SIG-M5 treated with dmso at 0.1 percent for 504 hours (cell line): ENCODE measurements around the gene NEMP1.
"Not testable (repeated sequence)": the region's sequence is repeated elsewhere in the genome, so short reads cannot be mapped to it uniquely, and the experiment has no call there.

Experiments used
- DNase-seq: peaks from one replicate; lab custom pipeline; 2025; ENCODE audit not compliant: unreplicated experiment; lab: John Stamatoyannopoulos, UW

NEMP1 gene

DNA sequence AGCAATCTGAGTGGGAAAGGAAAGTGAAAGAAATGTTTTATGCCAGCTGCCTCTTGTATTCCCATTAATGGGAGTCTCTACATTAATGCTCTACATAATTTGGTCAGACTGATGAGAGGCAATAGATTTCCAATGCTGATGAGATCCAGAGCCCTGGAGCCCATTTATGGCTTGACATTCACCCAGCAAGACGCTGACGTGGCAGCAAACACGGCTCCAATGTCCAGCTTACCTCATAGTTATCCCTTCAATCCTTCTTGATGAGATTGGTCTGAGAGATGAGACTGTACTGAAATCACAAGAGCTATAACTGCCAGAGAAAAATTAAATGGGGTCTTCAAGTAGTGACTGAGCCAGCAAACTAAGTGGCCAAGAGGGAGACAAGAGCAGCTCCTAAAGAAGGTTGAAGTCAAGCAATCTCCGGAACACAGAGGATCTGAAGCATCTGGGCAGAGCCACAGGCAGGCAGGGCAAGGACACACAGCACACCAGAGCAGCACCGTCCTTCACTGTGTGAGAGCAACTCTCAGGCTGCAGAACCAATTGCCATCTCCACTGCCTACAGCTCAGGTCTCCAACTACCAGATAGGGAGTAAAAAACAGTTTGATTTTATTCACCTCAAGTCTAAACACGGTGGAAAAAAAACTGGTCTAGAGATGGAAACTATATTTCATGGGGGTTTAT lies 21.4 kb downstream of the NEMP1 start:
- no peak for DNase-seq

DNA sequence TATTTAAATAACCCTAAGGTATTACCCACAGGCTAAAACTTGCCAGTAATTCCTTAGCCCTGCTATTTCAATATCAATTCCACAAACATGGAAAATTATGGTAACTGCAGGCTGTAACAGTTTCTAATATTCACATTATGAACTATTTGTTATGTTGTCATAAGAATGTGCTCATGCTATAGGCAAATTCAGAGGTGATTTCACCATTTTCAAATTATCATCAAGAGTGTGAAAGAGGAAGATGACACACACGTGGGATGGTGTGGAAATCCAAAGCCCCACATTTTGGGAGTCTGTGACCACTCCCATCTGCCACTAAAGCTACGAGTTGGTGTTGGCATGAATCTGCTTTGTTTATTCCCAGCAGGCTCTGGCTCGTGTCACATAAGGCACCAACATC lies 22.8 kb downstream of the NEMP1 start:
- peak; percentile 58 for DNase-seq

DNA sequence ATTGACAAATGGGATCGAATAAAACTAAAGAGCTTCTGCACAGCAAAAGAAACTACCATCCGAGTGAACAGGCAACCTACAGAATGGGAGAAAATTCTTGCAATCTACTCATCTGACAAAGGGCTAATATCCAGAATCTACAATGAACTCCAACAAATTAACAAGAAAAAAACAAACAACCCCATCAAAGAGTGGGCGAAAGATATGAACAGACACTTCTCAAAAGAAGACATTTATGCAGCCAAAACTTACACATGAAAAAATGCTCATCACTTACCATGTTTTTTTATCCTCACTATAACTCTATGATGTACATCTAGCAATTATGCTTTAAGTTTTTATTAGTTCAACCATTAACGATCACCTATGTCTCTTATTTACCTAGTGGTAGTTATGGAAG lies 24.7 kb downstream of the NEMP1 start:
- DNase-seq, result not testable (repeated sequence)

DNA sequence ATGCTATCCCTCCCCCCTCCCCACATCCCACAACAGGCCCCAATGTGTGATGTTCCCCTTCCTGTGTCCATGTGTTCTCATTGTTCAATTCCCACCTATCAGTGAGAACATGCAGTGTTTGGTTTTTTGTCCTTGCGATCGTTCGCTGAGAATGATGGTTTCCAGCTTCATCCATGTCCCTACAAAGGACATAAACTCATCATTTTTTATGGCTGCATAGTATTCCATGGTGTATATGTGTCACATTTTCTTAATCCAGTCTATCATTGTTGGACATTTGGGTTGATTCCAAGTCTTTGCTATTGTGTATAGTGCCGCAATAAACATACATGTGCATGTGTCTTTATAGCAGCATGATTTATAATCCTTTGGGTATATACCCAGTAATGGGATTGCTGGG lies 25.4 kb downstream of the NEMP1 start:
- not testable (repeated sequence) for DNase-seq

DNA sequence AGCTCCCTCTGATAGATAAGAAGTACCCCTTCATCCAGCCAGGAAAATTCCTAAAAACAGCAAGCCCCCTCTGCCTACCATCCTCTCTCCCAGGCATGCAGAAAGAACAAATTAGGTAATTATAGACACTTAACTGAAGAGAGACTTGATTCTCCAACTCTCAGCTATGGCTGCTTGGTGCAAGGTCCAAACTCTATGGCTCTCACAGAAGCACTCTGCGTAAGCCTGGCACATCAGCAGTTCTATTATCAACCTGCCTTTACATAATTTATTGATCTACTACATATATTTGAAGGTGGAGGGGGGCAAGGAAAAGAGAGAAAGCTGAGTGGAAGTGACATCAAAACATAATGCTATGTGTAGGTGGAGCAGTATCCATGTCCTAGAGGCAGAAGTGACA lies 27.6 kb downstream of the NEMP1 start:
- DNase-seq, result no peak

DNA sequence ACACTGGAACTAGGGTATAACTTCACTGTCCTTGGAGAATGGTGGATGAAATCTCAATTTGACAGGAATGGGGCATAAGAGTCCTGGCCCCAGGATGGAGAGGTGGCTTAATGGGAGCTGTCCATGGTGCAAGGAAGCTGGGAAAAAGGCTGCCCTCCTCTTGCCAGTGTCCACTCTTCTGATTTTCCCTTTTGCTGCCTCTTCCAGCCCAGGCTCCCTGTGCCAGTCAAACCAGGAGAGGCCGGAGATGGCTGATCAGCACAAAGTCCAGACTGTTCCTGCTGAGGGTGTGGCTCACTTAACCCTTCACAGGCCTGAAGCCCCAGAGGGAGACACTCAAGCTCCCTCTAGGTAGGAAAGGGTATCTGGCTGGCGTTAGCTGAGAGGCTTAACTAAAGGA lies 28.7 kb downstream of the NEMP1 start, which contains the start of gene MYO1A:
Gene MYO1A (minus strand): TSS at position 240 of the 400 bp plus-strand sequence. CDS start 1,806 bp downstream, outside the sequence.
- DNase-seq, result no peak

DNA sequence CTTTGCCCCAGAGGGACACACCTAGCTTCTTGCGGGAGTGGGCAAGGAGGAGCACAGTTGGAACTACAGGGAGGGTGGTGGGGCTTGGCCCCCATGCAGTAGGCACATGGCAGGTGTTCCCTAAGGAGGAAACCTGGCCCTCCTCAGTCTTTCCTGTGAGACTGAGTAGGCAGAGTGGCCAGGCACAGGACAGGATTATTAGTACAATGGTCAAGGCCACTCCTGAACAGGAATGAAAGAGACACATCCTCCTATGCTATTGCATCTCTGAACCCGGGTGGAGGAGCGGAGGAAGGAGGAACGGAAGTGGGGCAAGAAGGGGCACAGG lies 29.5 kb downstream of the NEMP1 start:
- no peak for DNase-seq

DNA sequence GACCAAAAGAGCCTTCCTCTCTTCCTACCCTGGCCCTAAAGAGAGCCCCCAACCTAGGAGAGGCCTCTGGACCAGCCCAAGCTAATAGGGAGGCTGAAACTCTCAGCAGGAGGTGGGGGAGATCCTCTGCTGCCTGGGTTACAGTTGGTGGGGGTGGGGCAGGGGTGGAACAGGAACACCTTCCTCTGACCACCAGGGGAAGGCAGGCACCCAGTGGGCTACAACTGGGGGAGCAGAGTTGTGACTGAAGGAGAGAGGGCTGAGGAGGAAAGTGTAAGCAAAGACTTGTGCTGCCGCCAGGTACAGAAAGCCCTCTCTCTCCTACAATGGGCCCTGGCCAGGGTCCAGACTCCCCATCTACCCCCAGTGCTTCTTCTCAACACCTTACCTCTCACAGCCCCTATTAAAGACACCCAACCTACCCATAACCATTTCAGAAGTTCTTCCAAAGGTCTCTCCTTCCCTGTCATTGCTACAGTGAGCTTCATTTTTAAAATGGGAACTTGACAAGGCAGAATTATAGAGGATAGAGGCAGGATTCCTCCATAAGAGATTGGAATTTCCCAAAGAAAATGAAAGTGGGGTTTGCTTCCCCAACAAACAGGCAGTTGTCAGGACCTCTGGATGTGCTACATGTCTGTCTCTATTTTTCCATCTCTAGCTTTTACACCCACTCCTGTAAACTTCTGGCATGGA lies 30.0 kb downstream of the NEMP1 start:
- no peak for DNase-seq

DNA sequence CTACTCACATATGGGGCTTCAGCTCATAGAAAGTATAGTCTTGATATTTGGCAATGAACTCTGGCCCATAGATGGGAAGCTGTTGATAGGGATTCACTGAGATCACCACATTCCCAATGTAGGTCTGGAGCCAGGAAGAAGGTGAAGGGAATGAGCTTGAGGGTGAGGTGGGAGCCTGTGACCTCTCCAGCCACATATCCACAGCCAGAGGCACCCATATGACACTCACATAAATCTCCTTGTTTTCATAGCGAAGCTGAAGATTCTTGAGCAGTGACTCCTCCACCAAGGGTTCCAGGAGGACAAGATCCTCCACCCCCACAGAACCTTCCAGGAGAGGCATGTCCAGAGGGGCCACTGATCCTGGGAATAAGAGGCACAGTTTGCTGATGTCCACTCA lies 30.6 kb downstream of the NEMP1 start:
- DNase-seq, result no peak

DNA sequence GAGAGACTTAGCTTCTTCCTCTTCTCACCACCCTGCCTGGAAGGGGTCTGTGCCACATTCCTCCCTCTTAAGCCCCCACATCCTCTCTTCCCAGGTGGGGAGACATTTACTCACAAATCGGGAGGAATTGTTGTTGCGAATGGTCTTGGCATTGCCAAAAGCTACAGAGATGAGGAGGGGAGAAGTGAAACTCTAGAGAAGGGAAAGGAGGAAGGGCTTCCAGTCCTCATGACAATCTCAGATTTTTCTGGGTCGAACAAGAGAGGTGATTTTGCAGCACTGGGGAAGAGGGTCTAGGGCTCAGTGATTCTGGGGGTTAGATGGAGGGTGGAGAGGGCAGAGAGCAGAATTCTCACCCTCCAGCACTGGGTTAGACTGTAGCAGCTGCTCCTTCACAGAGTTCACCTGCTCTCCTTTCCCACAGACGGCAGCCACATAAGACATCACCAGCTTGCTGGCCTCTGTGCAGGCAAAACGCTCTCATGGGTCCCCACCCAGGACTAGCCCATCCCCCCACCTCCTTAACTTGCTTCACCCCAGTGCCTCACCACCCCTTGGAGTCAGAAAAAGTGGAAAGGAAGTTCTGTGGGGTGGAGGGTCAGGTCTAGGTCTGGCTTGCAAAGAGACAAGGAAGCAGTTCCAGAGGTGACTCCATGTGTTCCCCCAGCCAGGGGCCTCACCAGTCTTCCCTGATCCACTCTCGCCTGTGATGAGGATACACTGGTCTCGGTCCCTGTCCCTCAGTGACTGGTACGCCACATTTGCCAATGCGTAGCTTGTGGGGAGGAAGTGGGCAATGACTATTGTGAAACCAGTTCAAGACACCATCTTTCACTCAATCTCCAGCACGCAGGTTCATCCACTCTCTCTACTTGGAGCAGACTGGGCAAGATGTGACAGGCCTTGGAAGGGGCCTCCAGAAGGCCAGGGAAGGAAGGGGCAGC lies 31.4 kb downstream of the NEMP1 start:
- DNase-seq, result peak; percentile 89

DNA sequence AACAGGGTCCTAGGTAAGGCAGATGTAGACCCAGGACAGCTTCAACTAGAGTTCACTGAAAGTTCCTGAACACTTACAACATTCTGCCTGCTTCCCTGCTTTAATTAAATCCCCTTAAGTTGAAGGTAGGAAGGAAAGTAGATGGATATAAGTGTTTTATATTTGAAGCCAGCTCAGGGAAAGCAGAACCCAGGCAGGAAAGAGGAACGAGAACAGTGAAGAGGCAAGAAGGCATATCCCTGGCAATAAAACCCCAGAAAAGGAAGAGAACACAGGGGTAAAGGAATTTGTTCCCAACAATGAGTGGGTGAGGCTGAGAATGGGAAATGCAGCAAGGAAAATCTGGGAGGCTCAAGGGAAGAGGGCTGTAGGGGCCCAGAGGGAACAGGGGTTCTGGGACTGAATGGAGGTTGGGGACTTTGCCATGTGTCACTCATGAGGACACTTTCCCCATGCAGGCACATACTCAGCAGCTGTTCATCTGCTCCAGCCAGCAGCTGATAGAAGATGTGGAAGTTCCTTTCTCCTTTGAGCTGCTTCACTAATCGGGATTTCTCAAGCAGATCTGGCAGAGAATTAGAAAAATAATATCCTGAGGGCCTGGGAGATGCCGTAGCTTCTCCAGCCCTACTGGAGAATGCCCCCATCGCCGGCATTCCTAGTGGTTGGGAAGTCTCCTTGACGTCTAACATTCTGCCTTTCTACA lies 32.4 kb downstream of the NEMP1 start:
- DNase-seq, result no peak

DNA sequence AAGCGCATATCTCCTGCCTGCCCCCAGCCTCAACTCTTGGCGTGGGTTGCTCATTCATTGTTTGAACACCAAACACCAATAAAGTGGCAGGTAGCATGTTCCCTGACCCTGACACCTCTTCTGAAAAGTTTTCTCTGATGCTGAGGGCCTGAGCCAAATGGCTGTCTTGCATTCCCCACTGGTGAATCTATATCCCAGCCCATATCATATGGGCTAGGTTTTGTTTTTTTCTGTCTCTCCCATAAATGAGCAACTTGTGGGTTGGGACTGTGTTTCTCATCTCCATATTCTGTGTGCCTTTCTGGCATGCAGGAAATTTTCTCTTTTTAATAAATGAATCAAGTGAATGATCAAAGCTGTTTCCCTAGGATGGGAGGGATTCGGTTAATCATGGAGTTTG lies 33.7 kb downstream of the NEMP1 start:
- DNase-seq, result no peak

DNA sequence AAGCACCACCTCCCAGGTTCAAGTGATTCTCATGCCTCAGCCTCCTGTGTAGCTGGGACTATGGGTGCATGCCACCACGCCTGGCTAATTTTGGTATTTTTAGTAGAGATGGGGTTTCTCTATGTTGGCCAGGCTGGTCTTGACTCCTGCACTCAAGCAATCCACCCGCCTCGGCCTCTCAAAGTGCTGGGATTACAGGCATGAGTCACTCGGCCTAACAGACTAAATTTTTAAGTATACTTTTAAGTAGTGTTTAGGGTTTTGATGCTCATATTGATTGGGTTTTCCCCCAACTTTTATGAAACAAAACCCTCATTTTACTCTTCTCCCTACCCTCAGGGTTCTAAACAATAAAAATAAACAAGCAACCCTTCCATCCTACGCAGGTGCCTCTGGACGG lies 34.1 kb downstream of the NEMP1 start:
- no peak for DNase-seq

DNA sequence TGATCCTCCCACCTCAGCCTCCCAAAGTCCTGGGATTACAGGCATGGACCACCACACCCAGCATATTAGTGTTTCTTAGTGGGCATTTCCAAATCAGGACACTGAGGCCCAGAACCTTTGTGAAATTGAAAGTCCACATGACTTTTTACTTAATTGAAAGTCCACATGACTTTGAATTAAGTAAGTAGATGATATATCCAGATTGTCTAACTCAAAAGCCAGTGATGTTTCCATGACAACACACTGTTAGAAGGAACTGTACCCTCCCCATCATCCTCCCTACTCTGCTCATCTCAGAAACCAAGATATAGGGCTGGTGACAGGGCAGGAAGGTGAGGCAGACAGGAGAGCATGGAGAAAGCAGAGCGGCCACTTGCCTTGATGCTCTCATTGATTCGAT lies 35.9 kb downstream of the NEMP1 start:
- no peak for DNase-seq

DNA sequence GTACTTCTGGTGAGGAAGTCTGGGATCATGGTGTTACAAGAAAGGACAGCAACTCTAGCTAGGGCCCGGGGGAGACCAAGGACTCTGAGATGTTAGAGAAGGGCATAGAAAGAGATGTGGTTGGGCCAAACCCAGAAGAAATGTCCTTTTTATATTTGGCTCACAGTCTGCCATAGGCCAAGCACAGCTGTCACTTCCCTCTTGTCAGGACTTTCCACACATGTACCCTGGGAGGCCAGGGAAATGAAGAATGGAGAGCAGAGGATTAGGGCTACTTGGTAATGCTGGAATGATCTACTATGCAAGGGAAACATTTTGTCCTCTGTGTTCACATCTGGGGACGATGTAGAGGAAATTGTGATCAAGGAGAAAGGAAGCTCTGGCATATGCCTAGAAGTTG lies 37.8 kb downstream of the NEMP1 start:
- no peak for DNase-seq

DNA sequence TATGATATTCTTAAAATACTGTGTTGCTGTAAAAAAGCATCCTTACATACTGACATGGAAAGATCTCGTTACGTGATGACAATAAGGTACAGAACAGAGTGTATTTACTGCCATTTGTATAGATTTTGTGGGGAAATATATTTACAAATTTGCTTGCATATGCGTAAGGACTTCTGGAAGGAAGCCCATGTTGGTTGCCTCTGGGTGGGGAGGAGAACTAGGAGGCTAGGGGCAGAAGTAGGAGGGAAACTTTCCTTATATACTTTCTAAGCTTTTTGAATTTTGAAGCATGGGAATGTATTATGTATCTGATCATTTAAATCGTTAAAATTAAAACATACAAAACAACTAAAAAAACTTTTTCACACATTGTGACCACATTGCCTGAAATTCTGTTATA lies 38.4 kb downstream of the NEMP1 start:
- DNase-seq, result no peak

DNA sequence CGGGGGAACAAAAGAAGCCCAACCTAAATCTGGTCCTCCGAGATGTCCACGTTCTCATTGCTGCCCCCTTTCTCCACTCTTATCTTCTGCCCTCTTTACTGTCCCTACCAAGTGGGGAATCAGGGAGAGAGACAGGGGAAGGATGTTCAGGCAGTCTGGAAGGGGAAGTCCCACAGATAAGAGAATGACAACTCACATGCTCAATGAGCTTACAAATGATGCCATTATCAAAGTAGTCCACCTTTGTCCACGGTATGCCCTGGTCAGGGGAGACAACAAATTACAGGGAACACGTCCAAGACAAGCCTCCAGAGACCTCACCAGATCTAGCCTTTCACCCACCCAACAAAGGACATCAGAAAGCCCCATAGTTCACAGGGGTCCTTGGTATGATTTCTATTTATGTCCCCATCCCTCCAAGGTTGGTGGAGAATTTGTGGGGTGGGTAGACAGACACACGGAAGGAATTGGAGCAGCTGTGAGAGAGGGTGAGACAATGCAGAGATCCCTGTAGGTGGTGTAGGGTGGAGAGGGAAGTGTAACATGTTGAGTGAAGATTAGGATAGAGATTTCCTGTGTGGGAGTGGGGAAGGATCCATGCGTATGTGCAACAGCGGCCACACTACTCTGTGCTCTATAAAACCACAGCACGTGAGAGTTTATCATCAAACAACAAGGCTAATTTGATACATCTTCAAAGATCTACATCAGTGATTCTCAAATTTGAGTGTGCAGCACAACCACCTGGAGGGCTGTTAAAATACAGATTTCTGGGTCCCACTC lies 39.4 kb downstream of the NEMP1 start:
- DNase-seq, result no peak

DNA sequence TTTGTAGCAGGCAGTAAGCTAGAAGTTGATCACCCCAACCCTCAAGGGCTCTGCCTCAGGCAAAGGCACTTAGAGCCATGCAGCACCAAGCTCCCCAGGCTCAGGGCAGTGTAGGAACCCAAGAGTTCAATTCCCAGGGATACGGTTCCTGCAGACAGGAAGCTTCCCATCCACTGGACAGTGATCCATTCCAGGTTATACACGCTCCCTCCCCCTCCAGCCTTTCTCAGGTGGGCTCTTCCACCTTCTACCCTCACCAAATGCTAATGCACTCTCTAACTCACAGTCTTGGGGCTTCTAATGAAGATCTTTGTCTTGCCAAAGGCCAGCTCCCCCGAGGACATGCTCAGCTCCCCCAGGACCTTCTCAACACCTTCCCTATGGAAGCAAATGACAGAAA lies 41.3 kb downstream of the NEMP1 start:
- DNase-seq, result no peak

DNA sequence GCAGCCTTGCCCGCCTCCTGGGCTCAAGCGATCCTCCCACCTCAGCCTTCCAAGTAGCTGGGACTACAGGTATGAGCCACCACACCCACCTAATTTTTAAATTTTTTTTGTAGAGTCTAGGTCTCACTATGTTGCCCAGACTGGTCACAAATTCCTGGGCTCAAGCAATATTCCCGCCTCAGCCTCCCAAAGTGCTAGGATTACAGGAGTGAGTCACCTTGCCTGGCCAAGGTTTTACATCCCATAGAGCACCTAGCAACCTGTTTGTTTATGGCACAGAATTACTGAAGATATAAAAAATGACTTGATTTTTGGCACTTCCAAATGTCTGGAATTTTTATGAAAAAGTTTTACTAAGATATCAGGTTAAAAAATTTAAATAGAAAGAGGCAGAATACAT lies 45.2 kb downstream of the NEMP1 start:
- no peak for DNase-seq

DNA sequence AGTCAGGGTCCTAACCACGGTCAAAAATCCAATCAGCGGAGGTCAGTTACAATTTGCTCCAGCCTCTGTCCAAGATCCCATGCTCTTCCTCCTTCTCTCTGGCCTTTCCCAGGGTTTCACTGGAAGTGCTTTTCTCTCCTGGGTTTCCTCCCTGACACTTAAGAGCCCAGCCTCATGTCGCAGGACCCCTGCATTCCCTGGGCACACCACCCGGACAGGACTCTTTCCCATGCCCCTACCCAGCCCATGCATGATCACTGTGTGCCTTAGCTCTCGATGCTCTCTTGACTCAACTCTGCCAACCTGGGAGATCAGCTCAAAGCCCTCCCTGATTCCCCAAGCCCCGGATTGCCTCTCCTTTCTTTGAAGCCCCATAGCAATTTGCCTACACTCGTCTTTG lies 46.8 kb downstream of the NEMP1 start:
- no peak for DNase-seq
